HG03280 (cell line): ENCODE measurements around the gene CNN2.

Experiments
- ATAC-seq: cut with Tn5 transposase; IDR thresholded peaks from one replicate; pipeline ENCODE4 v1.9.1; 2021; ENCODE audit warnings: mild to moderate bottlenecking, moderate library complexity; ENCODE audit not compliant: unreplicated experiment

The CNN2 gene

DNA sequence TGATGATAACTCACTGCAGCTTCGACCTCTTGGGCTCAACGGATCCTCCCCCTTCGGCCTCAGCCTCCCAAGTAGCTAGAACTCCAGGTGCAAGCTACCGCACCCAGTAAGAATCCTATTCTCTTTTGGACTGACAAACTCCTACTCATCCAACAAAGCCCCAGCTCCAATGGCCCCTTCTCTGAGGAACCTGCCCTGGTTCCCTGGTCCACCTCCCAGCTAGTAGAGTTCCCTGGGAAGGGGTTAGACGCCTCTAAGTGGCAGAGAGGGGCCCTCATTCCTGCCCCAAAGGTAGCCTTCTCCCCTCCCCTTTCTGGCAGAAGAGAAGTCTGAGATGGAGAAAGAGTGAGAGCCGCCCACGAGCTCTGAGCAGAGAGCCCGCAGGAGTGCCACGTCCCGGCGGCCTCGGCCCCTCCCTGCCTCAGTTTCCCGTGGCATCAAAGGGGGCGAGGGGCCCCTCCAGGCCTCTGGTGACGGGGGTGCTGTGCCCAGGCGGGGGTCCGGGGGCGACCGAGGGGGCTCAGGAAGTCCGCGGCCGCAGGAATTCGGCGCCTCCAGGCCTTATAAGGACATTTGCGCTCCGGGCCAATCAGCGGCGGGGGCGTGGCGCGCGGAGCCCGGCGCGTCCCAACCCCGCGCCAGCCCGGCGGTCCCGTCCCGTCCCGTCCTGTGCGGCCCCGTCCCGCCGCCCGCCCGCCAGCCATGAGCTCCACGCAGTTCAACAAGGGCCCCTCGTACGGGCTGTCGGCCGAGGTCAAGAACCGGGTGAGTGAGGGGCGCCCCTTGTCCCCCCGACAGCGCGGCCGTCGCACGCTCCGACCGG, at the start of gene CNN2:
CNN2 (plus strand) TSS at position 649 of the 823 bp plus-strand sequence; CDS start at position 703, 54 bp downstream.
- peak; percentile 56 for ATAC-seq

DNA sequence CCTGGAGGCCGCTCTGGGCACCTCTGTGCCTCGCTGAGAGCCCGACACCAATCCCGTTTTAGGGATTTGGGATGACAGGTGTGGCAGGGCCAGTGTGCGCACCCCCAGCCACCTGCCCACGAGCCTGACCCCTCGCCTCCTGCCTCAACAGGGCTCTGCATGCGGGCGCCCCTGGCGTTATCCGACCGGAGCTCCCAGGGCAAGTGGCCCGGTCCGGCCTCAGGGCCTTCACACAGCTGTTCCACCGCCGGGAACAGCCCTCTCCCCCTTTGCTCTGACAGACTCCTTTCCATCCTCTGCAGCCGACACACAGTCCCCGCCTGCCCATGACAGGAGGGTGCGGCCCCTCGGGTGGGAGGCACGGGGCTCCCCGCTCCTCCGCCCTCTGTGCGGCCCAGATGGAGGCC, 49.3 kb upstream of the CNN2 start:
- ATAC-seq = no peak

DNA sequence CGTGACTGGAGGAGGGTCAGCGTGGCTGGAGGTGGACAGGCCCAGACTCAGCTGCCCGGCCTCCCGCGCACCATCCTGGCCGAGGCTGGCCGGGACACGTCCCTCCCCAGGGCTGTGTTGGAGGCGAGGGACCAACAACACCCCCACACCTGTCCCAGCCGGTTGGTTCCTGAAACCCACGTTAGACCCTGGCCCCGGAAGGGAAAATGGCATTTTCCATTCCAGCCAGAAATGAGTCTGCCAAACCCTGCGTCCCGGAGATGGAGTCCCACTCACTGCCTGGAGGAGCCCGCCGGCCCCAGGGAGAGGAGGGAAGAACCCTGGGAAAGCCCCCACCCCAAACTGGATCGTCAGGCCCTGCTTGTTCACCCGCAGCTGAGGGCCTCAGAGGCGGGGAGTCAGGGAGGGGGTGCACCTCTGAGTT, 47.1 kb upstream of the CNN2 start:
- ATAC-seq = no peak

DNA sequence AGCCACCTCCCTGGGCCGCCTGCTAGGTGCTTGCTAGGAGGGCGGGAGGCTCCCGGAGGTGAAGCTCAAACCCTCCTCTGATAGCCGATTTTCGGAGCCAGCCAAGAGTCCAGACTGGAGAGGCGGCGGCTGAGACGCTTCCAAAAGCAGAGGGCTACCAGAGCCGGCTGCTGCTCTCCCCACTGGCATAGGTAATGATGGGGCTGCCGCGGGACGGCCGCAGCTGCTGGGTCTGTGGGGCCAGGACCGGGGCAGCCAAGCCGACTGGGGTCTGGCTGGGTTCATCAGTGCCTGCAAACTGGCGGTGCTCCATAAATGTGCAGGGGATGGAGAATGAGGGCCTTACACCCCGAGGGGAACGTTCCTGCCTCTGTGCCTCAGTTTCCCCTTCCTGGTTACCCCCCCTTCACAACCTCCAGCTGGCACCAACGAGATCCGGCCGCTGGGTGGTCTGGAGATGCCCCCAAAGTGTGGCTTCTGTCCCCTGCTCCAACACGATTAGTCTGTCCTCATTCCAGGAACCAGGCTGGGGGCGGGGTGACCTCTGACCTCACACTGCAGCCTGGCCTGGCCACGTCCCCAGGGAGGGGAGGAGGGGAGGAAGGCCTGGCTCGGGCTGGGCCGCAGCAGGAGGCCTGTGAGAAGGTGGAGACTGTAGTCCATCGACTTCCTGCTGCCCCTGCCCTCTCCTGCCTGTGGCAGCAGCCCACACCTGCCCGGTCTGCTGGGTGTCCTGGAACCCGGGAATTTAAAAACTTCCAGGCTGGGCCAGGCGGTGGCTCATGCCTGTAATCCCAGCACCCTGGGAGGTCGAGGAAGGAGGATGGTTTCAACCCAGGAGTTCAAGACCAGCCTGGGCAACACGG, 46.0 kb upstream of the CNN2 start:
- no peak for ATAC-seq

DNA sequence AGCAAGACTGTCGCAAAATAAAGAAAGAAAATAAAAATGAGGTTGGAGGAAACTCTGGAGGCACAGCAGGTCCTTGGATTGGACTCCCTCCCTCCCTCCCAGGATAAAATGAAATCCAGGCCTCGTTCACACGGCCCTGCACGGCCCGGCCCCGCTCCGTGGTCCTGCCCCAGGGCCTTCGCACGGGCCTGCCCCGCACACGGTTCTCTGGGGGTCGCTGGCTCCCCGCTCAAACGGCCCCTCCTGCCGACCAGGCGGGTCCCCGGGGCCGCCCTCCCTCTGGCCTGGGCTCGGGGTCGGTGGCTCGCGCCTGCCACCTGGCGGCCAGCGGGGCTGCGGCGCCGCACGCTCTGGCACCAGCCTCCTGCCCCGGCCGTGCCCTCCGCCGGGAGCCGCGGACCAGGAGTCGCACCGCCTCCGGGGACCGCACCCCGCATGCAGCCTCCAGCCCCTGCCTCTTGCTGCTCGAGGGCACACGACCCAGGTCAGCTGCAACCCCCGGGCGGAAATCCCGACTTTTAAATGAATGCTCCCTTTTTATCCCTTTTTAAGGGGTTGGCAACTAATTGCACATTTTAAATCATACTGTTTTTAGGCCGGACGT, 43.7 kb upstream of the CNN2 start:
- peak; percentile 63 for ATAC-seq

DNA sequence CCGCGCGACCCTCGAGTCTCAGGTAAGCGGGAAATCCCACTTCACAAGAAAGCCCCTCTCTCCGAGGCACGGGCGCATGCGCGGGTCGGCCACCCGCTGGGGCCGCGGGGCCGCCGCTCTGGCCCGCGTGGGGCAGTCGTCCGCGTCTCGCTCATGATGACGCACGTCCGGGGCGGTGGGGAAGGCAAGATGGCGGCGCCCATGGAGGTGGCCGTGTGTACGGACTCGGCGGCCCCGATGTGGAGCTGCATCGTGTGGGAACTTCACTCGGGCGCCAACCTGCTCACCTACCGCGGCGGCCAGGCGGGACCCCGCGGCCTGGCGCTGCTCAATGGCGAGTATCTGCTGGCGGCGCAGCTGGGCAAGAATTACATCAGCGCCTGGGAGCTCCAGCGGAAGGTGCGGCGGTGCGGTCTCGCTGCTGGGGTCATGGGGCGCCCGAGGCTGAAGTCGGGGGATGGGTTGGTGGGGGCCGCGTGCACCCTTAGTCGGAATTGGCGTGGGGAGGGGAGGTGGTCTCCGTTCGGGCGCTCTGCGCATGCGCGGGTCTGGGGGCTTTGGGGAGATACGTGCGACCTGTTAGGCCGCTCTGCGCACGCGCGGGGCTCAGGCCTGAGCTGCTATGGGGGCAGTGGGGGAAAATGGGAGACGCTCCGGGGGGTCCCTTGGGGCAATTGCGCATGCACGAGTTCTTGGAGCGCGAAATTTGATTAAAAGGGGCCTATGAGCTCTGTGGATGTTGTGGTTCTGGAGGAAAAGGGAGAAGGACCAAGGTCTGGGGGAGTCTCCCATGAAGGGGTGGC, 42.0 kb upstream of the CNN2 start, which contains the start of gene WDR18:
WDR18 (plus strand) TSS at position 181 of the 803 bp plus-strand sequence; CDS start at position 190, 9 bp downstream.
- ATAC-seq = peak; percentile 80

DNA sequence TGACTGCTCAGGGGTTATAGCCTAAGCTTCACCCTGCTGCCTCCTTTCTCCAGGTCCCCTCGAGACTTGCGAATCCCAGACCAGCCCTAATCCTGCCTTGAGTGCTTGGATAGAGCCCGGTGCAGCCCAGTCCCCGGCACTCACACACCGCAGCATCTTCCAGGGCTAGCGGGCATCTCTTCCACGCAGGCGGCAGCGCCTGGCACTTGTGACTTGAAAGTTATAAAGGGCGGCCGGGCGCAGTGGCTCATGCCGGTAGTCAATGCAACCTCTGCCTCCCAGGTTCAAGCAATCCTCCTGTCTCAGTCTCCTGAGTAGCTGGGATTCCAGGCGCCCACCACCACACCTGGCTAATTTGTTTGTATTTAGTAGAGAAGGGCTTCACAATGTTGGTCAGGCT, 40.3 kb upstream of the CNN2 start:
- ATAC-seq = no peak

DNA sequence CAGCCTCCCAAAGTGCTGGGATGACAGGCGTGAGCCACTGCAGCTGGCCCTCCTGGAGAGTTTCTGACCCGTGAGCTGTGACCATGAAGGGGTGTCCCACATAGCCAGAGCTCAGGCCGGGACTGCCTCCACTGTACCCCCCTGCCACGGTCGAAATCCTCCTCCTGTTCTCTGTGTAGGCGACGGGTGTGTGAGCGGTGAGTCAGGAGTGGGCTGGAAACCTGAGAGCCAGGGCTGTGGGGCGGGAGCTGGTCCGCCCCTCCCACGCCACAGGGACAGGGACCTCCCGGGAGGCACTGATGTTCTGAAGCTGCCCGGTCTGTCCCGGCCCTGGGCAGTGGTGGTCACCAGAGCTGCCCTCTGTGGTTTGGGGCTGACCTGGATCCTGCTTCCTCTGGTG, 38.3 kb upstream of the CNN2 start:
- ATAC-seq = no peak

DNA sequence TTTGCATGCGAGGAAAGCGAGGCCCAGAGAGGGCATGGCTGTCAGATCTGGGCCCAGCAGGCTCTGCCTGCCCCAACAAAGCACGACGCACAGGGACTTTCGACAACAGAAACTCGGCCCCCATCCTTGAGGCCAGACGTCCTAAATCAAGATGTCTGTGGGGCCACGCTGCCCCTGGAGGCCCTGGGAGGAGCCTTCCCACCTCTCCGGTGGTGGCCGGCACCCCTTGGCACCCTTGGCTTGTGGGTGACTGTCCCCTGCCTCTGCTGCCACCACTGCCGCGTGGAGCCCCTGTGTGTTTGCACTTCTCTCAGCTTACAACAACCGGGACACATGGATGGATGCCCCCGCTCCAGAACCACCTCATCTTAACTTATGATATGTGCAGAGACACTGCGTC, 37.9 kb upstream of the CNN2 start:
- ATAC-seq = no peak

DNA sequence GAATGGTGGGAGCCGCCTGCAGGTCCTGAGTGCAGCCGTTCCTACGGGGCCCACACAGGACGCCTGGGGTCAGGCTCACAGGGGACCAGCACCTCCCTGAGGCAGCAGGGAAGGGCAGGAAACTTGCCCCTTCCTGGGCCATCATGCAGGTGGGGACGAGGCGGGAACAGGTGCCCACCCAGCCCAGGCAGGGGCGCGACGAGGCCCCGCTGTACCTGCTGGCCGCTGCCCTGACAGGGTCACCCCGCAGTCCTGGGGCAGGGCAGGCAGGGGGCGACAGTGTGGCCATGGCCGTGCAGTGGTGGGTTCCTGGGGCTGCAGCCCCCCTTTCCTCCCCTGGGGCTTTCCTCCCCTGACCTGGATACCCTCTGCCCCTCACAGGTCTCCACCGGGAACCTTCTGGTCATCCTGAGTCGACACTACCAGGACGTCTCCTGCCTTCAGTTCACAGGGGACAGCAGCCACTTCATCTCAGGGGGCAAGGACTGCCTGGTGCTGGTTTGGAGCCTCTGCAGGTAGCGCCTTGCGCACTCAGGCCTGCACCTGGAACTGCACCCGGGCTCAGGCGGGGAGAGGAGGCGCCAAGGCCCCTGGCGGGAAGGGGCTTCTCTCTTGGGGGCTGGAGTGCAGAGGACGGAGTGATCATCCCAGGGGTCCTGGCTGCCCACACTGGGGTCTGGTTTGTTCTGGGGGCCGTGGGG, 36.9 kb upstream of the CNN2 start:
- no peak for ATAC-seq

DNA sequence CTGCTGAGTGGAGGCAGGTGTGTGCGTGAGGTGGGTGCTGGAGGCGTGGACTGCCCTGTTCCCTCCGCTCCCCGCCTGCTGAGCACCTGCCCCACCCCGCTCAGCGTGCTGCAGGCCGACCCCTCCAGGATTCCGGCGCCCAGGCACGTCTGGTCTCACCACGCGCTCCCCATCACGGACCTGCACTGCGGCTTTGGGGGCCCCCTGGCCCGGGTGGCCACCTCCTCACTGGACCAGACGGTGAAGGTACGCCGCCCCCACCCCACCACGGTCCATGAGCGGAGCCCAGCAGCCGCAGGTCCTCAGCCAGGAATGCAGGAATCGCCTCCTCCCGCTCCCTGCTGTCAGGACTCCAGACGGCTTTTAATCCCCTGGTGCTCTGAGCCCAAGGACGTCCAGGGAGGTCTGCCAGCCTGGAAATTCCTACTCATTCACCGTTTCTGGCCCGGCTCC, 36.3 kb upstream of the CNN2 start:
- no peak for ATAC-seq

DNA sequence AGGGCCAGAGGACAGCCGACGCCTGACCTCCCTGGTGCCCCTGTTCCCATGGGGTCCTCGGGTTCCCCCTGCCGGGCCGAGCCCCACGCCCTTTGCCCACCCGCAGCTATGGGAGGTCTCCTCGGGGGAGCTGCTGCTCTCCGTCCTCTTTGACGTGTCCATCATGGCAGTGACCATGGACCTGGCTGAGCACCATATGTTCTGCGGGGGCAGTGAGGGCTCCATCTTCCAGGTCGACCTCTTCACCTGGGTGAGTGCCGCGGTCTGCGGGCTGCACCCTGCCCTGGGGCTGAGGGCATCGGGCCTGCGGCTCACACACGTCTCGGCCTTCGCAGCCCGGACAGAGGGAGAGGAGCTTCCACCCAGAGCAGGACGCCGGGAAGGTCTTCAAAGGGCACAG, 35.7 kb upstream of the CNN2 start:
- ATAC-seq = no peak

DNA sequence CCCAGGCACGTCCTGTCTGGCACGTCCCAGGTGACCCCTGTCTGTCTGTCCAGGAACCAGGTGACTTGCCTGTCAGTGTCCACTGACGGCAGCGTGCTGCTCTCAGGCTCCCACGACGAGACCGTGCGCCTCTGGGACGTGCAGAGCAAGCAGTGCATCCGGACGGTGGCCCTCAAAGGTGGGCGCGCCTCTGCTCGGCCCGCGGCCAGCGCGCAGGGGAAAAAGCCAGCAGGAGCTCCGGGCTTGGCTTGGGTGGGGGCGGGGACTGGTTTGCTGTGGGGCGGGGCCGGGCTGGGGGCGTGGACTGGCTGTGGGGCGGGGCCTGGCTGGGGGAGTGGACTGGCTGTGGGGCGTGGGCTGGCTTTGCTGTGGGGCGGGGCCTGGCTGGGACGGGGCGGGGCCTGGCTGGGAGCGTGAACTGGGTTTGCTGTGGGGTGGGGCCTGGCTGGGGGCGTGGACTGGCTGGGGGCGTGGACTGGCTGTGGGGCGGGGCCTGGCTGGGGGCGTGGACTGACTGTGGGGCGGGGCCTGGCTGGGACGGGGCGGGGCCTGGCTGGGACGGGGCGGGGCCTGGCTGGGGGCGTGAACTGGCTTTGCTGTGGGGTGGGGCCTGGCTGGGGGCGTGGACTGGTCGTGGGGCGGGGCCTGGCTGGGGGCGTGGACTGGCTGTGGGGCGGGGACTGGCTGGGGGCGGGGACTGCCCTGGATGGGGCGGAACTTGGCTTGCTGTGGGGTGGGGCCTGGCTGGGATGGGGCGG, 35.1 kb upstream of the CNN2 start:
- ATAC-seq = no peak

DNA sequence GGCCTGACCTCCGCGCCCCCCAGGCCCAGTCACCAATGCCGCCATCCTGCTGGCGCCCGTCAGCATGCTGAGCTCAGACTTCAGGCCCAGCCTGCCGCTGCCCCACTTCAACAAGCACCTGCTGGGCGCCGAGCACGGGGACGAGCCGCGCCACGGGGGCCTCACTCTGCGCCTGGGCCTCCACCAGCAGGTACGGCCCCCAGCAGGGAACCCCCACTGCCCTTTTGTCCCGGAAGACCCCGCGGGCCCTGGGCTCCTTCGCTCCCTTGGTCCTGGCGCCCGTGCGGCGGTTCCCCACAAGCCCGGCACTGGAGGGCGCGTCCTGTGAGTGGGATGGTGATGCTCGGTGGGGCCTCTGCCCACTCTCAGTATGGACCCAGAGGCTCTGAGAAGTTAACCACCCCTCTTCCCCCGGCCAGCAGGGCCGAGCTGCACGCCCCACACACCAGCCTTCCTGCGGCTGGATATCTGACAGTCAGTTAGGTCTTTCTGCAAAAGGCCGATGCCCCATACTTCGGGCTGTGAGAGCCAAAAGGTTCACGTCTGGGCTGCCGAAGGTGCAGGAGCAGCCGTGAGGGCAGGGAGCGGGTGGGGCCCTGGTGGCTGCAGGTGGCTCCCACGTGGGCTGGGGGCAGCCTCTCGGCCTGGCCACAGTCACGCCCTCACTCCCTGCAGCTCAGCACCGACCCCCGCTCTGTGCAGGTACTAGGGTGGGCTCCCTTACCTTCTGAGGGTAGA, 34.3 kb upstream of the CNN2 start:
- ATAC-seq = no peak

DNA sequence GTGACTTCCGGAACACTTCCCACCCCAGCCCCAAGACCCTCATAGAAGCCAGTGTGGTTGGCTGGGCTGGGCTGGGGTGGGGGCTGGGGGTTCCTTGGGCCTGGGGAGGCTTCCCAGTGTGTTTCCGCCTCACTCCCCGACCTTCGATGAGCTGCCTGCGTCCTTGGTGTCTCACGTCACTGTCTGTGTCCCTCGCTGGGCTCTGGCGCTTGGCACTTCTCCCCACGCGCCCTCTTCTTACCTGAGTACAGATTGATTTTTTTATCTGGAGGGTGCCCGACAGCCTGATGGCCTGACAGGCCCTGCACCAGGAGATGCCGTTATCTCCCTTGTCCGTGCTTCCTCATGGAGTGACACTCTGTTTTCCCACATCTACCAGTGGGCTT, 33.7 kb upstream of the CNN2 start:
- no peak for ATAC-seq

DNA sequence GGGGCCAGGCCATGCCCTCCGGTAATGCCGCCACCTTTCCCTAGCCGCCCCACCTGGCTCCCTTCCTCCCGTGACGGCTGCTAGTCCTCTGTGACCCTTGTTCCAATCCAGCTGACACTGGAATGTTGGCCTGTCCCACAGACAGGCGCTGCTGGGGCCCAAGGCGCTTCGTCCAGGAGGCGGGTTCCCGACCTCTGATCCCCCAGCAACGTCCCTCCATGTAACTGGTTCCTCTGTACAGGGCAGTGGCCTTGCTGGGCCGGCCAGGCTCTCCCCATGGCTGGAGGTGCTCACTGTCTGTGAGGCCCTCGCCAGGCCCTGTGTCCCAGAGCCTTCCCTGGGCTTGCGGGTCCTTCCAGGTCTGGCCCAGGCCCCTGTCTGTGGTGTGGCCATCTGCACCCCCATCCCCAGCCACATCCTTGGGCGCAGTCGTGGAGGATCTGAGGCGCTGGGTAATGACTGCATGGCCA, 33.0 kb upstream of the CNN2 start:
- ATAC-seq = no peak

DNA sequence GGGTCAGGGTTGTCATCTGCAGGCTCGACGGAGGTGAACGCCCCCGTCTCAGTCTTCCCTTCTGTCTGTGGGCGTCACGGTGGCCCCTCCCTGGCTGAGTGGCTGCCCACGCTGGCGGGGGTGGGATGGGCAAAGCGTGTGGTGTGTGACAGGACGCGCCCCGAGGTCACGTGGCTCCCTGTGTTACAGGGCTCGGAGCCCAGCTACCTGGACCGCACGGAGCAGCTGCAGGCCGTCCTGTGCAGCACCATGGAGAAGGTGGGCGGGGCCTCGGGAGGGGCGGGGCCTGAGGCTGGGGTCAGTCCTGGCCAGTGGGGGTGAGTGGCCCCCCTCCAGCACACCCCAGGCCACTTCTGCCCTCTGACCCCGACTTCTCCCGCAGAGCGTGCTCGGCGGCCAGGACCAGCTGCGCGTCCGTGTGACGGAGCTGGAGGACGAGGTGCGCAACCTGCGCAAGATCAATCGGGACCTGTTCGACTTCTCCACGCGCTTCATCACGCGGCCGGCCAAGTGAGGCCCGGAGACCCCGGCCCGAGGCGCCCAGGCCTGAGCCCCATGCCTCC, 32.5 kb upstream of the CNN2 start:
- no peak for ATAC-seq

DNA sequence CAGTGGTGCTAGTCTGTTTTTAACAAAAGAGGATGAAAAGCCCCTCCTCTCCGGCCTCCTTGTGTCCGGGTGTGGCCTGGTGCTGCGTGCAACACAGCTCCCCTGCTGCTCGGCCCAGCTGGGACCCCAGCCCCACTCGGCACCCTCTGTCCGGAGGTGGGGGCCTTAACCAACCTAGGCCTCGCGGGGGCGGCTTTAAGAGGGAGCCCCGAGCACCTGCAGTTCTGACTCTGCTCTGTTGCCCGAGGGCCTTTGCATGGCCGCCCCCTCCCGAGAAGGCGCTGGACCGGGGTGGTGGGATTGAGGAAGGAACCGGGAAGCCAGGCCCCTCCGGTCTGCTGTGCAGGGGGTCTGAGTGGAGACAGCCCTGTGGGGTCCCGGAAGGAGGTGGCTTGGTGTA, 31.9 kb upstream of the CNN2 start:
- no peak for ATAC-seq
